ENCODE results near the gene ABCB8. TPM values are rescaled to one million over a fixed set of nuclear protein-coding genes. Genes with fewer than 3 reads are reported as not detected.

ABCB8 gene
- total and polyA plus RNA-seq, 11 donors, result 13.6 to 34.5 (median 26.0) TPM

DNA sequence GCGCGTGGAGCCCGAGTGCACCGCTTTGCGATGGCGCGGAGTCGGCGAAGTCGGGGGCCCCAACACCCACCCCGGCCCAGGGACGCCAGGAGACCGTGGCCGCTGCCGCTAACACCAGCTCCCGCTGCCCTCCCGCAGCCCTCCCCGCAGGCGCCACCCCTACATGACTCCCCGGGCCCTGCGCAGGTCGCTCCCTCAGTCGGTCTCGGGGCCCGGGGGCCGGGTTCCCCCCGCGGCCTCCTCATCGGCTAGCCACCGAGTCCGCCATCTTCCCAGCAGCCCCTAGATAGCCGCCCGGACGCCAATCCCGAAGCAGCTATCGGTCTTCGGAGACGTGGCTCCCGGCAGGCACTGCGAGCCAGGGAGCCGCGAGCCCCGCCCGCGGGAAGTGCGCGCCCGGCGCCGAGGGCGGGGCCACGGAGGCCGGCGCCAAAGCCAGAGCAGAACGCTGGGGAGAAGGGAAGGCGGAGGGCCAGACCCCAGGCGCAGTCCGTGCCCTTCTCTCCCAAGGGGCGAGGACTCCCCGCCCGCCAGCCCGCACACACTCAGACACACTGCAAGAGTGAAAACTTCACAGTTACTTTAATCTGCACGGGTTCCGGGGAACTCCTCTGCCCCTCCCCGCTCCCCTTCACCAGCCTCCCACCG, 52.4 kb downstream of the ABCB8 start, which contains the start of gene FASTK:
Gene FASTK (minus strand): TSS at position 288 of the 648 bp plus-strand sequence. CDS start 43 bp downstream, at position 245.
- ATAC-seq (peak; percentile 78 to 84 (median 82)), DNase-seq (peak; percentile 92 to 96 (median 94))
- intact Hi-C loops (cut with DNase I), result loop anchor here in 4 of 10 donors (1.0 to 2.0 kb wide), 3 partner anchors 20 to 22 kb away; partner anchors contain the start of gene SLC4A2 (in 2 of the 4)
- Histone ChIP-seq H3K9me3 (no peaks in the 10 kb centered on the region), H3K4me1 (peaks cover 20 to 76% (median 59%) of the 10 kb centered on the region in 12 donors), H3K27ac (peak within 1 kb of the TSS; percentile 85 to 99 (median 94)), H3K27me3 (no peaks in the 10 kb centered on the region), H3K36me3 (peaks cover 0 to 18% (median 9%) of the 10 kb centered on the region in 9 donors), H3K4me3 (peak within 1 kb of the TSS; percentile 72 to 99 (median 94))
- 1 to 2% (median 1%) methylated on average over 52 to 66 of the region's 66 CpGs for WGBS, 4 donors
- TF ChIP-seq, protein P1, sequence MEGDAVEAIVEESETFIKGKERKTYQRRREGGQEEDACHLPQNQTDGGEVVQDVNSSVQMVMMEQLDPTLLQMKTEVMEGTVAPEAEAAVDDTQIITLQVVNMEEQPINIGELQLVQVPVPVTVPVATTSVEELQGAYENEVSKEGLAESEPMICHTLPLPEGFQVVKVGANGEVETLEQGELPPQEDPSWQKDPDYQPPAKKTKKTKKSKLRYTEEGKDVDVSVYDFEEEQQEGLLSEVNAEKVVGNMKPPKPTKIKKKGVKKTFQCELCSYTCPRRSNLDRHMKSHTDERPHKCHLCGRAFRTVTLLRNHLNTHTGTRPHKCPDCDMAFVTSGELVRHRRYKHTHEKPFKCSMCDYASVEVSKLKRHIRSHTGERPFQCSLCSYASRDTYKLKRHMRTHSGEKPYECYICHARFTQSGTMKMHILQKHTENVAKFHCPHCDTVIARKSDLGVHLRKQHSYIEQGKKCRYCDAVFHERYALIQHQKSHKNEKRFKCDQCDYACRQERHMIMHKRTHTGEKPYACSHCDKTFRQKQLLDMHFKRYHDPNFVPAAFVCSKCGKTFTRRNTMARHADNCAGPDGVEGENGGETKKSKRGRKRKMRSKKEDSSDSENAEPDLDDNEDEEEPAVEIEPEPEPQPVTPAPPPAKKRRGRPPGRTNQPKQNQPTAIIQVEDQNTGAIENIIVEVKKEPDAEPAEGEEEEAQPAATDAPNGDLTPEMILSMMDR (IDR thresholded peaks at IDR 0.05), result no peak
- peak in 1 of 2 donors; percentile 86 for TF ChIP-seq POLR2A (IDR thresholded peaks at IDR 0.05)

DNA sequence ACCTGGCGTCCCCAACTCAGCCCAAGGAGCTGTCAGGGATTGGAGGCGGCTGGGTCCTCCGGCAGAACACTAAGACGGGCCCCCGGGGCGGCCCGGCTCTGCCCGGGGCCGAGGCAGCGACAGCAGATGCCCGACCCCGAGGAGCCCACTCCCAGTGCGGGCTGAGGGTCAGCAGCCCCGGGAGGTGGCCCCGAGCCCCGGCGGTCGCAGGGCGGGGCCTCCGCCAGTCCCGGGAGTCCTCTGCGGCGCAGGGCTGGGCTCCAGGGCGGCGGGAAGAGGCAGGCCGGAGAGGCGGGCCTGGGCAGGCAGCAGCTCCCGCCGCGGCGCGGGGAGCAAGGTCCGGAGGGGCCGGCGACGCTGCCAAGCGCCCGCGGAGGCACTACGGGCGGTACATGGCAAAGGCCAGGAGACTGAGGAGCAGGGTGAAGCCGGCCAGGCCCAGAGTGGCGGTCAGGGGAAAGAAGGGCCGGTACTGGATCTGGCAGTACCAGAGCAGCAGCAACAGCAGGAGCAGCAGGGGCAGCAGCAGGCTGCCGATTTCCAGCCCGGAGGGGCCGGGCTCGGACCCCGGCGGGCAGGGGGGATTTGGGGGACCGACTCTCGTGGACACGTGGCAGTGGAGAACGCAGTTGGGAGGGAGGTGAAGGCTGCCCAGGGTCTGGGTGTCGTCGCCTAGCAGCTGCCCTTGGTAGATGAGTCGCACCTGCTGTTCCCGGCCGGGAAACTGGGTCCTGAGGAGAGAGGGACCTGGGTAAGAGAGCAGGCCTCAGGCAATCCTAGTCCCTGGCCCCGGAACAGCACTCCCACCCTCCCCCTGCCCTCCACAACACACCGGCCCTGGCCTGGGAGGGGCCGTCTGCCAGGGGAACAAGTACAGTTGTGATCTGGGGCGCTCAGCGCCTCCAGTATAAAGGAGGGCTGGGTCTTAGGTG, 53.2 kb downstream of the ABCB8 start:
- Histone ChIP-seq H3K27ac (peak overlapping the region; percentile 85 to 99 (median 94)), H3K4me1 (peaks cover 20 to 77% (median 63%) of the 10 kb centered on the region in 12 donors), H3K27me3 (no peaks in the 10 kb centered on the region), H3K36me3 (peaks cover 0 to 10% (median under 1%) of the 10 kb centered on the region in 9 donors), H3K9me3 (no peaks in the 10 kb centered on the region), H3K4me3 (peak overlapping the region; percentile 22 to 99 (median 94))
- WGBS, 4 donors, result 11 to 29% (median 23%) methylated on average over 41 to 64 of the region's 64 CpGs
- TF ChIP-seq, protein P1 (IDR thresholded peaks at IDR 0.05), result no peak
- TF ChIP-seq POLR2A (IDR thresholded peaks at IDR 0.05), result no peak
- intact Hi-C loops (cut with DNase I), result loop anchor here in 4 of 10 donors (2.0 kb wide), 2 partner anchors 21 to 23 kb away; partner anchors contain the start of gene SLC4A2 (in 3 of the 4)
- DNase-seq, result peak in 2 of 5 donors; percentile 63 to 76
- peak in 2 of 4 donors; percentile 4 to 21 for ATAC-seq

DNA sequence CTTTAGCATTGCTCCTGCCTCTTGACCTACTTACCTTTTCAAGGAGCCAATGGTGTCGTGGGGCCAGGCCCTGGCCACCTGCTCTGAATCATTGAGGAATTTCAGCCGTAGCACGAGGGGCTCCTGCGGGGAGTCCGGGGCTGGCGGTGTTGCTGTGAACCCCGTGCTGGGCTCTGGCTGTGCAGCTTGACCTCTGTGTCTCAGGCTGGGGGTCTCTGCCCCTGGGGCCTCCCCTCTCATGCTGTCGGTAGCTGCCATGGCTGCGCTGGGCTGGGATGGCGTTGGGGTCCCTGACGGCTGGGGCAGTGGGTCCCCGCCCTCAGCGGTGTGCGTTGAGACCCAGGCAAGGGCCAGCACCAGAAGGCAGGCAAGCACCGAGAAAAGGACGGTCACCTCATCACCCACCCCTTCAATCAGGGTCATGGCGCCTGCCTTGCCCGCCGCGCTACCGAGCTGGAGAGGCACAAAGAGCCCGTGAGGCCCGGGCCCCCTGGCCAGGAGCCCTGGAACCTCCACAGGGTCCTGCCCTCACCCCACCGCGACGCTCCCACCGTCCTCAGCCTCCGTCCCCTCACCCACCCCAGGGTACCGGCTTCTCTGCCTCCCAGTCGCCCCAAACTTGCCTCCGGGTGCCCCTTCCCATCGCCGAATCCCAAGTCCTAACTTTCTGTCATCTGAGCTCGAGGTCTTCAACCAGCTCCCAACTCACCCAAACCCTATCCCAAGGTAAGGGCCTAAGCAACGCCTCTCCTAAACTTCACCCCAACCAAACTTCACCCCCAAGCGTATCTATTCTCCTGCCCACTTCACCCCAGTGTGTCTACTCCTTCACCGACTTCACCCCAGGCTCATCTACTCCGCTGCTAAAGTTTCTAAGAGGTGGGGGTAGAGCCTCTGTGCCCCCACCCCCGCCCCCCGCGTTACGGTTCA, 54.2 kb downstream of the ABCB8 start:
- Histone ChIP-seq H3K27ac (peak overlapping the region; percentile 78 to 99 (median 94)), H3K27me3 (no peaks in the 10 kb centered on the region), H3K4me1 (peaks cover 20 to 73% (median 57%) of the 10 kb centered on the region in 12 donors), H3K9me3 (no peaks in the 10 kb centered on the region), H3K4me3 (peak overlapping the region; percentile 72 to 99 (median 92)), H3K36me3 (peaks cover 0 to under 1% (median 0%) of the 10 kb centered on the region in 9 donors)
- no peak for ATAC-seq
- intact Hi-C loops (cut with DNase I), result loop anchor here in 1 of 10 donors (2.0 kb wide), 1 partner anchor 24 kb away; the partner anchor contains the start of gene SLC4A2
- peak in 1 of 5 donors; percentile 63 for DNase-seq
- no peak for TF ChIP-seq POLR2A (IDR thresholded peaks at IDR 0.05)
- TF ChIP-seq, protein P1 (IDR thresholded peaks at IDR 0.05), result no peak
- WGBS, 4 donors, result 47 to 58% (median 55%) methylated on average over 26 to 42 of the region's 42 CpGs

Data from heart left ventricle (tissue), 16 donors.